Embryonic facial prominence (tissue), 1 donor: ENCODE measurements around the gene ZNF618.

Experiments
- DNase-seq: peaks from one replicate; pipeline ENCODE4 v3.0.0-alpha.2; 2016; ENCODE audit errors: extremely low spot score

The ZNF618 gene

GRCh38 chr9:113876151-113876992, at the start of gene ZNF618:
ZNF618 (plus strand) TSS chr9:113876309; CDS start chr9:113876381, 72 bp downstream.
- no peak for DNase-seq

- no peak for DNase-seq
Observed at GRCh38 chr9:113828221-113828620, 47.9 kb upstream of the ZNF618 start.

- DNase-seq, result no peak
Observed at GRCh38 chr9:113837334-113837733, 38.8 kb upstream of the ZNF618 start.

GRCh38 chr9:113842086-113842485, 34.0 kb upstream of the ZNF618 start:
- DNase-seq, result no peak

GRCh38 chr9:113844466-113844865, 31.6 kb upstream of the ZNF618 start:
- DNase-seq, result no peak

- no peak for DNase-seq
Observed at GRCh38 chr9:113851359-113851758, 24.8 kb upstream of the ZNF618 start.

GRCh38 chr9:113851873-113852272, 24.2 kb upstream of the ZNF618 start:
- DNase-seq, result no peak

GRCh38 chr9:113853333-113853732, 22.8 kb upstream of the ZNF618 start:
- no peak for DNase-seq

GRCh38 chr9:113854310-113854709, 21.8 kb upstream of the ZNF618 start:
- DNase-seq, result no peak

GRCh38 chr9:113857875-113858274, 18.2 kb upstream of the ZNF618 start:
- no peak for DNase-seq

- no peak for DNase-seq
Observed at GRCh38 chr9:113858282-113858681, 17.8 kb upstream of the ZNF618 start.

- no peak for DNase-seq
Observed at GRCh38 chr9:113863345-113863744, 12.8 kb upstream of the ZNF618 start.

- no peak for DNase-seq
Observed at GRCh38 chr9:113868501-113868900, 7.6 kb upstream of the ZNF618 start.

- DNase-seq, result no peak
Observed at GRCh38 chr9:113872485-113873143, 3.5 kb upstream of the ZNF618 start.

GRCh38 chr9:113873446-113873845, 2.7 kb upstream of the ZNF618 start:
- no peak for DNase-seq

- no peak for DNase-seq
Observed at GRCh38 chr9:113873926-113874325, 2.2 kb upstream of the ZNF618 start.

GRCh38 chr9:113875459-113876150, 504 bp upstream of the ZNF618 start:
- DNase-seq, result no peak

- no peak for DNase-seq
Observed at GRCh38 chr9:113876993-113877368, 872 bp downstream of the ZNF618 start.

- DNase-seq, result no peak
Observed at GRCh38 chr9:113879318-113879717, 3.2 kb downstream of the ZNF618 start.

GRCh38 chr9:113879911-113880310, 3.8 kb downstream of the ZNF618 start:
- DNase-seq, result no peak

GRCh38 chr9:113882181-113882580, 6.1 kb downstream of the ZNF618 start:
- DNase-seq, result no peak

- DNase-seq, result no peak
Observed at GRCh38 chr9:113882636-113883164, 6.6 kb downstream of the ZNF618 start.
